OCI-LY1 (cell line): ENCODE measurements around the gene BAG3.

Source experiments
- H2AFZ ChIP-seq: fragments of 200-600 bp; sonication (generic), shearing (Covaris generic); 2 replicates; pipeline ENCODE4 v1.6.0; 2014; ENCODE audit warnings: antibody characterized with exemption, mild to moderate bottlenecking, low read length
- H3F3A ChIP-seq: fragments of 200-600 bp; sonication (generic), shearing (Covaris generic); 2 replicates; pipeline ENCODE4 v1.6.0; 2014; ENCODE audit warnings: mild to moderate bottlenecking, antibody characterized with exemption, low read length, moderate library complexity; ENCODE audit not compliant: insufficient read depth
- H3K27ac ChIP-seq: fragments of 200-600 bp; sonication (generic); 2 replicates; pipeline ENCODE4 v1.5.1; 2014; ENCODE audit warnings: low read length, mixed run types, mild to moderate bottlenecking, low read depth; ENCODE audit not compliant: poor library complexity, severe bottlenecking
- H3K27me3 ChIP-seq: fragments of 200-600 bp; sonication (generic); 2 replicates; pipeline ENCODE4 v1.6.0; 2014; ENCODE audit warnings: antibody characterized with exemption, mild to moderate bottlenecking, low read length, moderate library complexity; ENCODE audit not compliant: insufficient read depth
- H3K36me3 ChIP-seq: fragments of 200-600 bp; sonication (generic); 2 replicates; pipeline ENCODE4 v1.6.1; 2014; ENCODE audit warnings: mild to moderate bottlenecking, antibody characterized with exemption, low read length, moderate library complexity, mixed read lengths; ENCODE audit not compliant: insufficient read depth
- H3K4me1 ChIP-seq: fragments of 200-600 bp; sonication (generic); 2 replicates; pipeline ENCODE4 v1.5.1; 2014; ENCODE audit warnings: mild to moderate bottlenecking, low read length, moderate library complexity; ENCODE audit not compliant: insufficient read depth, severe bottlenecking
- H3K4me2 ChIP-seq: fragments of 200-600 bp; sonication (generic), shearing (Covaris generic); 2 replicates; pipeline ENCODE4 v1.6.1; 2014; ENCODE audit warnings: low read length
- H3K4me3 ChIP-seq: fragments of 200-600 bp; sonication (generic); 2 replicates; pipeline ENCODE4 v1.5.1; 2014; ENCODE audit warnings: low read length, low read depth, mild to moderate bottlenecking, mixed read lengths; ENCODE audit not compliant: poor library complexity, severe bottlenecking
- H3K79me2 ChIP-seq: fragments of 200-600 bp; shearing (Covaris generic); 2 replicates; pipeline ENCODE4 v1.6.1; 2016; ENCODE audit warnings: mixed run types, low read length, mixed read lengths; ENCODE audit not compliant: insufficient read depth
- H3K9ac ChIP-seq: fragments of 200-600 bp; sonication (generic), shearing (Covaris generic); 2 replicates; pipeline ENCODE4 v1.6.1; 2014; ENCODE audit warnings: mild to moderate bottlenecking, low read length, mixed read lengths
- H3K9me2 ChIP-seq: fragments of 200-600 bp; sonication (generic), shearing (Covaris generic); 2 replicates; pipeline ENCODE4 v1.6.1; 2014; ENCODE audit warnings: low read depth, mild to moderate bottlenecking, low read length, mixed read lengths
- H3K9me3 ChIP-seq: fragments of 200-600 bp; shearing (Covaris generic); 2 replicates; pipeline ENCODE4 v1.6.1; 2014; ENCODE audit warnings: low read length, mixed read lengths
- H4K20me1 ChIP-seq: fragments of 200-600 bp; sonication (generic), shearing (Covaris generic); 2 replicates; pipeline ENCODE4 v1.6.0; 2016; ENCODE audit warnings: mild to moderate bottlenecking, low read length; ENCODE audit not compliant: insufficient read depth
- CTCF ChIP-seq: fragments of 200-600 bp; sonication (generic), shearing (Covaris generic); IDR thresholded peaks from 2 replicates; pipeline ENCODE4 v1.5.1; 2017; ENCODE audit warnings: mild to moderate bottlenecking, antibody characterized with exemption, low read length, moderate library complexity, mixed read lengths
- EZH2 ChIP-seq: fragments of 200-600 bp; sonication (generic), shearing (Covaris generic); IDR thresholded peaks from 2 replicates; pipeline ENCODE4 v1.8.0; 2017; ENCODE audit warnings: borderline replicate concordance, mixed run types, mild to moderate bottlenecking, antibody characterized with exemption, low read length, moderate library complexity, mixed read lengths

BAG3 gene

GRCh38 chr10:119655566-119656001, 4.4 kb downstream of the BAG3 start:
- TF ChIP-seq EZH2 (no peak), CTCF (no peak)
- Histone ChIP-seq H3K36me3 (no peaks in the 10 kb centered on the region; the same call in 1 of the 2 replicates), H3K4me1 (peaks cover 12% of the 10 kb centered on the region), H3K27ac (no peak overlapping the region), H3K4me2 (no peak overlapping the region), H4K20me1 (no peaks in the 10 kb centered on the region), H3K27me3 (peaks cover 5% of the 10 kb centered on the region; the same call in 1 of the 2 replicates), H2AFZ (no peak overlapping the region), H3K4me3 (no peak overlapping the region), H3K79me2 (no peaks in the 10 kb centered on the region), H3K9ac (no peak overlapping the region), H3K9me3 (peaks cover 7% of the 10 kb centered on the region), H3F3A (0 out of 2 replicates have a peak, but pooled peaks cover 4% of the 10 kb centered on the region), H3K9me2 (no peaks in the 10 kb centered on the region)

- H3K79me2 ChIP-seq = no peaks in the 10 kb centered on the region
- no peak overlapping the region for H3K4me2 ChIP-seq
- H3K36me3 ChIP-seq = no peaks in the 10 kb centered on the region; the same call in 1 of the 2 replicates
- no peaks in the 10 kb centered on the region for H4K20me1 ChIP-seq
- peaks cover 7% of the 10 kb centered on the region for H3K9me3 ChIP-seq
- no peak for TF ChIP-seq CTCF
- no peak for TF ChIP-seq EZH2
- H3K9me2 ChIP-seq = no peaks in the 10 kb centered on the region
- 0 out of 2 replicates have a peak, but pooled peaks cover 4% of the 10 kb centered on the region for H3F3A ChIP-seq
- no peak overlapping the region for H3K27ac ChIP-seq
- H2AFZ ChIP-seq = no peak overlapping the region
- no peak overlapping the region for H3K9ac ChIP-seq
- H3K27me3 ChIP-seq = peaks cover 5% of the 10 kb centered on the region; the same call in 1 of the 2 replicates
- no peak overlapping the region for H3K4me3 ChIP-seq
- peaks cover 4% of the 10 kb centered on the region for H3K4me1 ChIP-seq
Observed at GRCh38 chr10:119656760-119657159, 5.6 kb downstream of the BAG3 start.

GRCh38 chr10:119657725-119658124, 6.5 kb downstream of the BAG3 start:
- H3K79me2 ChIP-seq = no peaks in the 10 kb centered on the region
- no peaks in the 10 kb centered on the region; the same call in 1 of the 2 replicates for H3K36me3 ChIP-seq
- no peak overlapping the region for H3K27ac ChIP-seq
- no peak overlapping the region for H3K9ac ChIP-seq
- H3K4me1 ChIP-seq = no peaks in the 10 kb centered on the region
- no peaks in the 10 kb centered on the region for H4K20me1 ChIP-seq
- H3F3A ChIP-seq = 0 out of 2 replicates have a peak, but pooled peaks cover 2% of the 10 kb centered on the region
- H3K27me3 ChIP-seq = peaks cover 5% of the 10 kb centered on the region; the same call in 1 of the 2 replicates
- H3K4me2 ChIP-seq = no peak overlapping the region
- peaks cover 7% of the 10 kb centered on the region for H3K9me3 ChIP-seq
- no peak for TF ChIP-seq CTCF
- TF ChIP-seq EZH2 = no peak
- no peak overlapping the region for H2AFZ ChIP-seq
- H3K4me3 ChIP-seq = no peak overlapping the region
- H3K9me2 ChIP-seq = no peaks in the 10 kb centered on the region
